ENCODE results near the gene EHBP1.

Gene EHBP1

GRCh38 chr2:62826953-62827675, 121.6 kb downstream of the EHBP1 start:
- Histone ChIP-seq H3K4me3 (ENCODE audit: insufficient read depth in 1 of 2, low read depth in 1 of 2, low read length in 2 of 2) (no peak overlapping the region), H2BK120ac (ENCODE audit: low read depth, low read length) (no peak overlapping the region), H3K27ac (ENCODE audit: low read length, poor library complexity, severe bottlenecking) (peak overlapping the region; percentile 63), H2BK15ac (ENCODE audit: low read depth, poor library complexity, severe bottlenecking) (no peak overlapping the region), H3K9ac (ENCODE audit: low read length) (no peak overlapping the region), H3K23ac (ENCODE audit: low read length in 2 of 2) (no peak overlapping the region), H3K4me2 (ENCODE audit: low read length, poor library complexity, severe bottlenecking) (no peak overlapping the region), H3K27me3 (ENCODE audit: control insufficient read depth in 1 of 2, insufficient read depth in 1 of 2, low read length in 2 of 2) (no peaks in the 10 kb centered on the region), H3K9me3 (ENCODE audit: control insufficient read depth, low read length) (peaks cover 7% of the 10 kb centered on the region), H3K14ac (ENCODE audit: low read length in 2 of 2) (no peak overlapping the region), H3K79me1 (replicated peaks; ENCODE audit: low read length, poor library complexity, severe bottlenecking) (peaks cover 2% of the 10 kb centered on the region), H3K36me3 (ENCODE audit: control insufficient read depth in 1 of 2, insufficient read depth in 2 of 2, low read depth in 1 of 2, low read length in 2 of 2) (peaks cover 0 to 66% of the 10 kb centered on the region in 2 experiments), H2BK12ac (ENCODE audit: low read length in 2 of 2) (no peak overlapping the region), H3K4me1 (ENCODE audit: control insufficient read depth, insufficient read depth, low read depth, low read length) (no peaks in the 10 kb centered on the region), H4K91ac (ENCODE audit: low read length) (no peak overlapping the region), H2AFZ (ENCODE audit: low read depth, low read length) (no peak overlapping the region), H2AK5ac (ENCODE audit: low read length, severe bottlenecking) (no peak overlapping the region), H2BK5ac (ENCODE audit: low read depth, low read length, poor library complexity, severe bottlenecking) (no peak overlapping the region), H4K8ac (ENCODE audit: low read length) (no peak overlapping the region), H3K4ac (ENCODE audit: low read depth in 1 of 2, low read length in 2 of 2) (no peak overlapping the region), H3K18ac (ENCODE audit: low read depth in 1 of 2, low read length in 2 of 2) (no peak overlapping the region)
- DNase-seq, result no peak
- WGBS, result 100% methylated on average over 3 of the region's 4 CpGs

GRCh38 chr2:62831729-62832128, 126.2 kb downstream of the EHBP1 start:
- Histone ChIP-seq H3K4me3 (ENCODE audit: insufficient read depth in 1 of 2, low read depth in 1 of 2, low read length in 2 of 2) (no peak overlapping the region), H2AK5ac (ENCODE audit: low read length, severe bottlenecking) (no peak overlapping the region), H4K8ac (ENCODE audit: low read length) (no peak overlapping the region), H3K9ac (ENCODE audit: low read length) (no peak overlapping the region), H3K27ac (ENCODE audit: low read length, poor library complexity, severe bottlenecking) (no peak overlapping the region), H3K79me1 (replicated peaks; ENCODE audit: low read length, poor library complexity, severe bottlenecking) (peaks cover 6% of the 10 kb centered on the region), H3K27me3 (ENCODE audit: control insufficient read depth in 1 of 2, insufficient read depth in 1 of 2, low read length in 2 of 2) (no peaks in the 10 kb centered on the region), H4K91ac (ENCODE audit: low read length) (no peak overlapping the region), H3K4me1 (ENCODE audit: control insufficient read depth, insufficient read depth, low read depth, low read length) (no peaks in the 10 kb centered on the region), H2BK15ac (ENCODE audit: low read depth, poor library complexity, severe bottlenecking) (no peak overlapping the region), H3K14ac (ENCODE audit: low read length in 2 of 2) (no peak overlapping the region), H3K18ac (ENCODE audit: low read depth in 1 of 2, low read length in 2 of 2) (no peak overlapping the region), H3K4me2 (ENCODE audit: low read length, poor library complexity, severe bottlenecking) (no peak overlapping the region), H3K23ac (ENCODE audit: low read length in 2 of 2) (no peak overlapping the region), H2AFZ (ENCODE audit: low read depth, low read length) (no peak overlapping the region), H2BK12ac (ENCODE audit: low read length in 2 of 2) (no peak overlapping the region), H3K4ac (ENCODE audit: low read depth in 1 of 2, low read length in 2 of 2) (no peak overlapping the region), H3K36me3 (ENCODE audit: control insufficient read depth in 1 of 2, insufficient read depth in 2 of 2, low read depth in 1 of 2, low read length in 2 of 2) (peaks cover 0 to 82% of the 10 kb centered on the region in 2 experiments), H2BK120ac (ENCODE audit: low read depth, low read length) (no peak overlapping the region), H2BK5ac (ENCODE audit: low read depth, low read length, poor library complexity, severe bottlenecking) (no peak overlapping the region), H3K9me3 (ENCODE audit: control insufficient read depth, low read length) (peaks cover 32% of the 10 kb centered on the region)
- no peak for DNase-seq

DNA sequence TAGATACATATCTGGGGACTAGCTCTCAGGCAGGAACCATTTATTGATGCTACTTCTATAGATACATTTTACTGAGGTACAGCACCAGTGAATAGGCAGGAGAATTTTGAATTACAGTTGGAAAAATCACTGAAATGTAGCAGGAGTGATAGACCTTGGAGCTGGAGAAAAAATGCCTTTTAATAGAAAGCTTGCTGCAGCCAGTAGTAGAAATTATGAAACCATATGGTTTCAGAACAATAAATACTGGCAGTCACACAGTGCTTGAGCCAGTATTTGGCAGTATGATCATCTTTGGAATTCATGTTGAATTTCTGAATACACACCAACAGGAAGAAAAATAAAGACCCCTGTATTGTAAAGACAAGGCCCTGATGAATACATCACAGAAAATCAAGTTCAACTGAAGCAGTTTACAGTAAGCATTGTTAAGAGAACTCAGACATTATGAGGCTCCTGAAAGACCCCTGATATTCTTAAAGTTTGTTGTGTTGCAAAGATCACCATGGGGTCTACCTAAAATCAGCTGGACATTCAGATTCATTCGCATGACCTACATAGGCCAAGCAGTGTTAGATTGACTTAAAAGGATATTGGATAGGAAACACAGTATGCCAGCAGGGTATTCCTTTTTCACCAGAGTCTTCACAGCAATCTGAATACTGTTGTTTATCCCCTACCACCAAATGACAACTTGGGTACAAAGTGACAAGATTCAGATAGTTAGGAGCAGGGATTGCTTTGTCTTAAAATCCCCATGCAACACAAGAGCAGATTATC, 139.0 kb downstream of the EHBP1 start:
- Histone ChIP-seq H2BK12ac (ENCODE audit: low read length in 2 of 2) (no peak overlapping the region), H3K23ac (ENCODE audit: low read length in 2 of 2) (no peak overlapping the region), H3K27me3 (ENCODE audit: control insufficient read depth in 1 of 2, insufficient read depth in 1 of 2, low read length in 2 of 2) (no peaks in the 10 kb centered on the region), H2AK5ac (ENCODE audit: low read length, severe bottlenecking) (no peak overlapping the region), H3K14ac (ENCODE audit: low read length in 2 of 2) (no peak overlapping the region), H3K27ac (ENCODE audit: low read length, poor library complexity, severe bottlenecking) (no peak overlapping the region), H3K36me3 (ENCODE audit: control insufficient read depth in 1 of 2, insufficient read depth in 2 of 2, low read depth in 1 of 2, low read length in 2 of 2) (peaks cover 0 to 72% of the 10 kb centered on the region in 2 experiments), H3K79me1 (replicated peaks; ENCODE audit: low read length, poor library complexity, severe bottlenecking) (peaks cover 2% of the 10 kb centered on the region), H3K4me1 (ENCODE audit: control insufficient read depth, insufficient read depth, low read depth, low read length) (no peaks in the 10 kb centered on the region), H3K18ac (ENCODE audit: low read depth in 1 of 2, low read length in 2 of 2) (no peak overlapping the region), H3K4ac (ENCODE audit: low read depth in 1 of 2, low read length in 2 of 2) (no peak overlapping the region), H2BK120ac (ENCODE audit: low read depth, low read length) (no peak overlapping the region), H3K9ac (ENCODE audit: low read length) (no peak overlapping the region), H4K8ac (ENCODE audit: low read length) (no peak overlapping the region), H3K9me3 (ENCODE audit: control insufficient read depth, low read length) (peaks cover 32% of the 10 kb centered on the region), H2AFZ (ENCODE audit: low read depth, low read length) (no peak overlapping the region), H2BK5ac (ENCODE audit: low read depth, low read length, poor library complexity, severe bottlenecking) (no peak overlapping the region), H3K4me3 (ENCODE audit: insufficient read depth in 1 of 2, low read depth in 1 of 2, low read length in 2 of 2) (peak overlapping the region in 1 of 2 experiments; percentile 41), H2BK15ac (ENCODE audit: low read depth, poor library complexity, severe bottlenecking) (no peak overlapping the region), H4K91ac (ENCODE audit: low read length) (no peak overlapping the region), H3K4me2 (ENCODE audit: low read length, poor library complexity, severe bottlenecking) (no peak overlapping the region)
- WGBS, result 100% methylated on average over 1 of the region's 1 CpG
- DNase-seq, result no peak

DNA sequence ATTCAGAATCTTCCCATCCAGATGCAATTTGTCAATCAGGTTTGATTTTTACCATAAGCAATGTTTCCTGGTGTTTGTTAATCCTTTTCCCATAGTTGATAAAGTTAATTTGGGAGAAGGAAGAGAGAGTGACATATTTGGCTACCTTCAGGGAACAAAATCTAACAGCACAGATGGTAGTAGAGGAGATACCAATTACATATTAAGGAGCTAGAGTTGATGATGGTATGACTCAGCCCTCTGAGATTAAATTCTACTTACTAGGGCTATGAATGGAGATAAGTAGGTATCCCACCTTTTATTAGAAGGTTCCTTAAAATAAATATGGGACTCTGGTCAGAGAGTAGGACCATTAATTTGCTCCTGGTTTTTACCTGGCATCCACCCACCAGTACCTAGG, 139.7 kb downstream of the EHBP1 start:
- H3K23ac ChIP-seq (ENCODE audit: low read length in 2 of 2), result no peak overlapping the region
- H3K4me1 ChIP-seq (ENCODE audit: control insufficient read depth, insufficient read depth, low read depth, low read length), result no peaks in the 10 kb centered on the region
- DNase-seq, result no peak
- H2AFZ ChIP-seq (ENCODE audit: low read depth, low read length), result no peak overlapping the region
- no peak overlapping the region for H3K27ac ChIP-seq (ENCODE audit: low read length, poor library complexity, severe bottlenecking)
- H2BK120ac ChIP-seq (ENCODE audit: low read depth, low read length), result no peak overlapping the region
- H3K4me3 ChIP-seq (ENCODE audit: insufficient read depth in 1 of 2, low read depth in 1 of 2, low read length in 2 of 2), result no peak overlapping the region
- no peak overlapping the region for H4K91ac ChIP-seq (ENCODE audit: low read length)
- H3K18ac ChIP-seq (ENCODE audit: low read depth in 1 of 2, low read length in 2 of 2), result no peak overlapping the region
- no peak overlapping the region for H3K4me2 ChIP-seq (ENCODE audit: low read length, poor library complexity, severe bottlenecking)
- no peak overlapping the region for H2BK15ac ChIP-seq (ENCODE audit: low read depth, poor library complexity, severe bottlenecking)
- no peak overlapping the region for H2AK5ac ChIP-seq (ENCODE audit: low read length, severe bottlenecking)
- H3K9me3 ChIP-seq (ENCODE audit: control insufficient read depth, low read length), result peaks cover 32% of the 10 kb centered on the region
- no peak overlapping the region for H3K4ac ChIP-seq (ENCODE audit: low read depth in 1 of 2, low read length in 2 of 2)
- no peak overlapping the region for H3K9ac ChIP-seq (ENCODE audit: low read length)
- peaks cover 2% of the 10 kb centered on the region for H3K79me1 ChIP-seq (replicated peaks; ENCODE audit: low read length, poor library complexity, severe bottlenecking)
- no peak overlapping the region for H2BK5ac ChIP-seq (ENCODE audit: low read depth, low read length, poor library complexity, severe bottlenecking)
- H4K8ac ChIP-seq (ENCODE audit: low read length), result no peak overlapping the region
- H3K27me3 ChIP-seq (ENCODE audit: control insufficient read depth in 1 of 2, insufficient read depth in 1 of 2, low read length in 2 of 2), result no peaks in the 10 kb centered on the region
- peaks cover 0 to 80% of the 10 kb centered on the region in 2 experiments for H3K36me3 ChIP-seq (ENCODE audit: control insufficient read depth in 1 of 2, insufficient read depth in 2 of 2, low read depth in 1 of 2, low read length in 2 of 2)
- H2BK12ac ChIP-seq (ENCODE audit: low read length in 2 of 2), result no peak overlapping the region
- no peak overlapping the region for H3K14ac ChIP-seq (ENCODE audit: low read length in 2 of 2)
